ENCODE measurements around the gene SNAP25.

- no peak for TF ChIP-seq CTCF (IDR thresholded peaks at IDR 0.05; ENCODE audit: insufficient read depth, low read length)
- no peak for TF ChIP-seq GABPA (IDR thresholded peaks at IDR 0.05; ENCODE audit: low read depth)
- no peak for TF ChIP-seq REST (IDR thresholded peaks at IDR 0.05; ENCODE audit: insufficient replicate concordance, low read depth)
- TF ChIP-seq POLR2AphosphoS5 (IDR thresholded peaks at IDR 0.05; ENCODE audit: low read depth) = no peak
- no peak for TF ChIP-seq SPI1 (IDR thresholded peaks at IDR 0.05; ENCODE audit: borderline replicate concordance, low read depth)
Observed at GRCh38 chr20:10217721-10218410, 764 bp upstream of the SNAP25 start.

Measured in HL-60 (cell line).